Activated T-cell treated with anti-CD3 and anti-CD28 coated beads, Interleukin-2, amount 50 U/mL, for 72 hours (primary cell): ENCODE results near the gene GSTA3. TPM values are rescaled to one million over a fixed set of nuclear protein-coding genes. Genes with fewer than 3 reads are reported as not detected.
"Not testable (repeated sequence)": the region's sequence is repeated elsewhere in the genome, so short reads cannot be mapped to it uniquely, and the experiment has no call there.

ENCODE experiments used
- ATAC-seq, 2 donors: fragments of 150-1000 bp; cut with Tn5 transposase; replicated peaks in 1 of 2; 2 replicates each; pipeline ENCODE4 v1.10.0; 2021; ENCODE audit warnings: moderate library complexity in 2 of 2, mild to moderate bottlenecking in 1 of 2
- DNase-seq, 2 donors: peaks; one replicate each; pipeline ENCODE4 v3.0.0; 2021 to 2022; ENCODE audit warnings: mixed read lengths in 1 of 2
- H3K27ac Mint-ChIP-seq: one replicate; pipeline ENCODE4 v1.8.0; 2022; ENCODE audit warnings: mild to moderate bottlenecking, moderate library complexity, mixed read lengths
- H3K27me3 Mint-ChIP-seq: one replicate; pipeline ENCODE4 v1.8.0; 2022; ENCODE audit warnings: low read depth, mixed read lengths
- H3K36me3 Mint-ChIP-seq, 2 donors: one replicate each; pipeline ENCODE4 v1.8.0; 2022; ENCODE audit warnings: mixed read lengths in 2 of 2, mild to moderate bottlenecking in 1 of 2; ENCODE audit not compliant: insufficient read depth in 2 of 2
- H3K4me1 Mint-ChIP-seq: one replicate; pipeline ENCODE4 v1.8.0; 2022; ENCODE audit warnings: low read depth, mixed read lengths
- H3K4me3 Mint-ChIP-seq, 2 donors: one replicate each; pipeline ENCODE4 v1.8.0; 2022; ENCODE audit warnings: mild to moderate bottlenecking in 2 of 2, mixed read lengths in 2 of 2, moderate library complexity in 2 of 2
- H3K9me3 Mint-ChIP-seq, 2 donors: one replicate each; pipeline ENCODE4 v1.8.0; 2022; ENCODE audit warnings: mixed read lengths in 2 of 2
- total RNA-seq, 2 donors: library from RNA; stranded (reverse); gene quantifications; one replicate each; pipeline ENCODE4 v1.2.3, GENCODE V29; 2022

GSTA3 gene
- total RNA-seq, 2 donors from 2014 or later: not detected

DNA sequence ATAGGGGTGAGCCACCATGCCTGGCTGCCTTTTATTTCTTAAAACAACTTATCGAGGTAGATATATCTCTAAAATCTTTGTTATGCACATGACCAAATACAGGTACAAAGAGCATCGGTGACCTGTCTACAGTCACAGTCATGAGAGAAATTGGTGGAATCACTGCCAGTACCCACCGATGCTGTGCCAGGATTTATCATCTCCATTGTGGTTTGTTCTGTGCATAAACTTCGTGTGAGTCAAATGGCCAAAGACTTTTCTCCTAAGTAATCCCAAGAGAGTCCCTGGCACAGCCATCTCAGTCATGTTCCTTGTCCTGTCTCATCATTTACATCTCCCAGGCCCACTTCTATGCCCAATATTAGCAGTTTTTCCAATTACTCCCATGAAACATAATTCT, 9.0 kb downstream of the GSTA3 start:
- Mint-ChIP-seq H3K4me1 (no peaks in the 10 kb centered on the region), H3K9me3 (peaks cover 0 to 3% of the 10 kb centered on the region in 2 donors), H3K36me3 (peaks cover 2% of the 10 kb centered on the region in 2 donors), H3K27me3 (peaks cover 22% of the 10 kb centered on the region), H3K4me3 (no peak overlapping the region), H3K27ac (no peak overlapping the region)
- ATAC-seq: no peak
- DNase-seq: no peak

DNA sequence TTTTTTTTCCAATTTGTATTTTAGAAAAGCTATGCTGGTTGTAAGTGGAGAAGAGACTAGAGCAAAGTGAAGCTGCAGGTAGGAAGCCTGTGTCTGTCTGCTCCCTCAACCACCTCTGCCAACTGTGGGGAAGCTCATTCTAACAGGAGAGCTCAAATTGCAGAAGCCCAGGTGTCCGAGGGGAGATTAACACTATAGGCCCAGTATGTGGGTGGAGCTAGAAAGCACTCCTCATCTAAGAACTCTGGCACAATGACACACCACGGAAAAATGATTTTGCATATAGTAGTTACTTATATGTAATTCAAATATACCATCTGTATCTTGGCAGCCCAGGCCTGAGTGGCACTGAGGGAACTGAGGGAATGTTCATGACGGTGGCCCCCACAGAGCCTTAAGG, 13.7 kb downstream of the GSTA3 start:
- H3K27ac Mint-ChIP-seq, H3K36me3 Mint-ChIP-seq, DNase-seq, H3K4me3 Mint-ChIP-seq, H3K4me1 Mint-ChIP-seq, H3K9me3 Mint-ChIP-seq, ATAC-seq: not testable (repeated sequence)
- H3K27me3 Mint-ChIP-seq: peaks cover 27% of the 10 kb centered on the region

DNA sequence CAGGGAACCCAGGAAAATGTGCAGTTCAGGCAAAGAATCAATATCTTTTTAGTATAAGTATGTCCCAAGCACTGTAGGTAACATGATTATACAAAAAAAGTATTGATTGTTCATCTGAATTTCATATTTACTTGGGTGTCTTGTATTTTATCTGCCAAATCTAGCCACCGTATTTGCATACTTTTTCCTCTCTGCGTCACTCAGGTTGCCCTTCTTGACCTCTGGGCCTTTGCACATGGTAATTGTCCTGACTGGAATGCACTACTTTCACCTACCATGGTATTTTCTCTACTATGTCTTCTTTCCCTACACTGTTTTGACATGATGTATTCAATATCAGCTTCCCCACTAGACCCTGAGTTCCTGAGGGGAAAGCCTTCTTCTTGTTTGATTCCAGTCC, 15.2 kb downstream of the GSTA3 start:
- peaks cover 0 to 3% of the 10 kb centered on the region in 2 donors for H3K9me3 Mint-ChIP-seq
- H3K27me3 Mint-ChIP-seq: peaks cover 22% of the 10 kb centered on the region
- peaks cover 2% of the 10 kb centered on the region in 2 donors for H3K36me3 Mint-ChIP-seq
- H3K4me3 Mint-ChIP-seq: no peak overlapping the region
- DNase-seq (no peak), ATAC-seq (no peak)
- no peak overlapping the region for H3K27ac Mint-ChIP-seq
- H3K4me1 Mint-ChIP-seq: peaks cover 19% of the 10 kb centered on the region

DNA sequence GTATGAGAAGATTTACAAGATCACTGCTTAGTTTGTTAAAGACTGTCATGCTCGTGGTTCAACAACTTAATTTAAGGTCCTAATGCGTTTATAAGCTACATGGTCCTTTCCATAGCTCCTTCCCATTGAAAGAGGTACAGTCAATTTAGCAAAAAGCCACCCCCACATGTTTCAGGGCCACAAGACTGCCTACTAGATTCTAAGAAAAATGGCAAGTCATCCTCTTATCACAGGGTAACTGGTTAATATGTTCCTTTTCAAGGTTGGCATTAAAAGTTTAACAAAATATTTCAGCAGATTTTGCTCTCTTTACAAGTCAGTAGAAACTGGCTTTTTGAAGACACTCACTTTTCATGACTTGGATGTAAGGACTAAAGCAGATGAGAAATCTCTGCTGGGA, 15.7 kb downstream of the GSTA3 start:
- Mint-ChIP-seq H3K9me3 (peaks cover 0 to 3% of the 10 kb centered on the region in 2 donors), H3K27ac (no peak overlapping the region), H3K27me3 (peaks cover 17% of the 10 kb centered on the region), H3K4me1 (peaks cover 19% of the 10 kb centered on the region), H3K4me3 (no peak overlapping the region), H3K36me3 (peaks cover 2% of the 10 kb centered on the region in 2 donors)
- no peak for DNase-seq
- peak; percentile 39 to 44 for ATAC-seq

DNA sequence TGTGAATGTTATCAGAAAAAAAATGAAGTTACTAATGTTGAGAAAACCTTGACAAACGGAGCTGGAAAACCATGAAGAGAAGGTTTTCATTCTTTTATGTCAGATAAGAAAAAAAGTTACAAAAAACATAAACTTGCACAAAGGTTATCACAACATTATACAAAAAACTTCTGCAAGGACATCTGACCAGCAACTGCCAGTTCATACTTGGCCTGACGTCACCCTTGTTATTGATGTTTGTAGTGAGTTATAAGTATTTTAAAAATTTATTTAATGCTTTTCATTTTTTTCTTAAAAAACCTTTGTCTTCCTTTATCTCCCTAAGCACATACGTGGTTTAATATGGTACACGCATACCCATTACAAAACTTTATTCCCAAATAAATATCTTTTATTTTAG, 16.3 kb downstream of the GSTA3 start:
- DNase-seq (no peak), ATAC-seq (no peak)
- Mint-ChIP-seq H3K9me3 (peaks cover 0 to 2% of the 10 kb centered on the region in 2 donors), H3K4me1 (peaks cover 19% of the 10 kb centered on the region), H3K27me3 (peaks cover 11% of the 10 kb centered on the region), H3K36me3 (peaks cover 2% of the 10 kb centered on the region in 2 donors), H3K4me3 (no peak overlapping the region), H3K27ac (no peak overlapping the region)

DNA sequence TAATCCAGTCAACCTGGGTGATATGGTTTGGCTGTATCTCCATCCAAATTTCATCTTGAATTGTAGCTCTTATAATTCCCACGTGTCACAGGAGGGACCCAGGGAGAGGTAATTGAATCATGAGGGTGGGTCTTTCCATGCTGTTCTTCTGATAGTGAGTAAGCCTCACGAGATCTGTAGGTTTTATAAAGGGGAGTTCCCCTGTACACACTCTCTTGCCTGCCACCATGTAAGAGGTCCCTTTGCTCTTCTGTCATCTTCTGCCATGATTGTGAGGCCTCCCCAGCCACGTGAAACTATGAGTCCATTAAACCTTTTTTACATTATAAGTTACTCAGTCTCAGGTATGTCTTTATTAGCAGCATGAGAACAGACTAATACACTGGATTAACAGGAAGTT, 19.5 kb downstream of the GSTA3 start:
- no peaks in the 10 kb centered on the region for H3K36me3 Mint-ChIP-seq
- no peak overlapping the region for H3K4me3 Mint-ChIP-seq
- H3K27ac Mint-ChIP-seq: no peak overlapping the region
- peaks cover 8% of the 10 kb centered on the region for H3K27me3 Mint-ChIP-seq
- H3K9me3 Mint-ChIP-seq: no peaks in the 10 kb centered on the region
- peak in 1 of 2 donors; percentile 39 for ATAC-seq
- peaks cover 26% of the 10 kb centered on the region for H3K4me1 Mint-ChIP-seq
- no peak for DNase-seq

DNA sequence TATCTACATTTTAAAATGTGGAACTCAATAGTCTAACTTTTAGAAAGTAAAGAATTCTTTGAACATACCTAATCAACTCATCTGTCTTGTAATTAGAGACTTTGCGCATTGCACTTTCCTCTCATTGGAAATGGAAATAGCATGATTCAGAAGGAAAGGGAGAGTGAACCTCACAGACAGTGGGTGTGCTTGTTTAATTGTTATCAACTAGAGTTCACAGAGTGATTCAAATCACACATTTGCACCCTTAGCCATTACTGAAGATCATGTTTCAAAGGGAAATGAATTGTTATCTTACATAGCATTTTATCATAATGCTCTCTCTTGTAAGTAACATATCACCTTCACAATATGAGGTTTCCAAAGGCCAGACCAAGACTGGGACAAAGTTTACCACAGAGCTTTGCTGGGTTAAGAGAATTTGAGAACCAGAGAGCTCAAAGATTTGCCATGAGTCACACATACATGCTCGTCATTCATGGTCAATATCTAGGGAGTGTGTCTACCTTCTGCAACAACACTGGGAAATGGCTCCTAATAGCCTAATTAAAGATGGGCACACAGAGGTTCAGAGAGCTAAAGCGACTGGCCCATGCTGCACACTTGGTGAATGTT, 21.5 kb downstream of the GSTA3 start:
- Mint-ChIP-seq H3K27me3 (peaks cover 8% of the 10 kb centered on the region), H3K27ac (no peak overlapping the region), H3K36me3 (no peaks in the 10 kb centered on the region), H3K4me1 (peaks cover 17% of the 10 kb centered on the region), H3K9me3 (no peaks in the 10 kb centered on the region), H3K4me3 (no peak overlapping the region)
- no peak for DNase-seq
- peak; percentile 67 to 70 for ATAC-seq

DNA sequence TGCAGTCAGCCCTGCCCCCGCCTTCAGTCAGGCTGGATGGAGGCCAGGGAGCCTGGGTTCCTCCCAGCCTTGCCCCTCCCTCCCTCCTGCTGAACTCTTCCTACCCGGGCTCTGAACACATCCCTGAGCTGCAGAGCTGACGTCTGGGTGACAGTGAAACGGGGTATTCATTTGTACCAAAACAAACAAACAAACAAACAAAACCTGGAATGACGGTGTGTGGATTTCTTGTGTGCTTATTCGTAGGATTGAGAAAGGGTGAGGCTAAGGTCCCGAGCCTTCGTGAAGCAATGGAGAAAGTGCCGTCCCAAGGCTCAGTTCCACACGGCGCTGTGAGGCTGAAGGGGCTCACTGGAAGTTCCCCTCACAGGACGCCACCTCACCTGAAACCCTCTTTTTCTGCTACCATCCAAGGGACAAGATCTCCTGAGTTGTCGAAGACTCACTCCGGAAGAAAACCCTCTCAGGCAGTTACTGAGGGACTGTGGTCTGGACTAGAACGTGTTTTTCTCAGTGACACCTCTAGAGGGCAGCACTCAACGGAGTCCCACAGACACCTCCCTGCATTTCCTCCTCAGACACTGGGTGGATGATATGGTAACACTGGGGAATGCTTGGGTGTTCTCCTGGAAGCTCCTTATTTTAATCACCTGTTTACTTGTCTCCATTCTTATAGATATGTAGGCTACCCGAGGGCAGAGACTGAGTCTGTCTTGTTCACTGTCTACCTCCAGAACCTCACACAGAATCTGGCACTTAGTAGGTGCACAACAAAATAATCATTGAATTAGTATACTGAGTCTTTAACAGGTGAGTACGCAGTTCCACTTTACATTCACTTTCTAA, 27.3 kb downstream of the GSTA3 start:
- no peaks in the 10 kb centered on the region for H3K9me3 Mint-ChIP-seq
- H3K36me3 Mint-ChIP-seq: no peaks in the 10 kb centered on the region
- H3K4me1 Mint-ChIP-seq: peaks cover 15% of the 10 kb centered on the region
- peak overlapping the region; percentile 83 to 84 for H3K4me3 Mint-ChIP-seq
- no peaks in the 10 kb centered on the region for H3K27me3 Mint-ChIP-seq
- H3K27ac Mint-ChIP-seq: no peak overlapping the region
- peak; percentile 71 to 72 for DNase-seq
- ATAC-seq: peak; percentile 97 to 98

DNA sequence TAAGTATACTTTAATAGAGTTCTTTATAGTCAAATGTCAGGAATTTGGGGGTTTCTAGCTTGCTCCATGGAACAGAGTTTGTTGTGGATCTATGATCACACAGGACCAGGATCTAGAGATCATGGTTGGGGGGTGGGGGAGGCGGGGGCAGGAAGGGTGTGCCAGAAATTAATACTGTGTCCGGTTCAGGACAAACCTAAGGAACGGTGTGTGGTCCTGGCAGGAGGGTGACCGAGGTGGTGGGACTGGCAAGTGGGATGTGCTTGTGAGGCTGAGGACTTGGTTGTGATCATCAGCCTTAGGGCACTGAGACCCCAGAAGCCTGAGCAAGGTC, 27.9 kb downstream of the GSTA3 start:
- H3K4me3 Mint-ChIP-seq: peak overlapping the region; percentile 83 to 84
- no peaks in the 10 kb centered on the region for H3K27me3 Mint-ChIP-seq
- DNase-seq (no peak), ATAC-seq (no peak)
- H3K4me1 Mint-ChIP-seq: peaks cover 21% of the 10 kb centered on the region
- H3K9me3 Mint-ChIP-seq: no peaks in the 10 kb centered on the region
- peak overlapping the region; percentile 45 for H3K27ac Mint-ChIP-seq
- H3K36me3 Mint-ChIP-seq: no peaks in the 10 kb centered on the region

DNA sequence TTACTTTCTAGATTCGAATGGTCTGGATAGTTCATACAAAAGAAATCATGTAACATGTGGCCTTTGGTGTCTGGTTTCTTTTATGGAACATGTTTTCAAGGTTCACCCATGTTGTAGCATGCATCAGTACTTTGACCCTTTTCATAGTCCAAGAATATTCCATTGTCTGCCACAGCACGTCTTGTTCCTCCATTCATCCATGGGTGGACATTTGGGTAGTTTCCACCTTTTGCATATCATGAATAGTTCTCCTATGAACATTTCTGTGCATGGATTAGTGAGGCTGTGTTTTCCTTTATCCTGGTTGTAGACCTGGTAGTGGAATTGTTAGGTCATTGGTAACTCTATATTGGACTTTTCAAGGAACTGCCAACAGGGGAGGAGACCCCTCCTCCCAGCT, 31.7 kb downstream of the GSTA3 start:
- Mint-ChIP-seq H3K4me1 (peaks cover 22% of the 10 kb centered on the region), H3K36me3 (no peaks in the 10 kb centered on the region), H3K27ac (no peak overlapping the region), H3K27me3 (peaks cover 9% of the 10 kb centered on the region), H3K9me3 (no peaks in the 10 kb centered on the region), H3K4me3 (no peak overlapping the region)
- DNase-seq (no peak), ATAC-seq (no peak)

DNA sequence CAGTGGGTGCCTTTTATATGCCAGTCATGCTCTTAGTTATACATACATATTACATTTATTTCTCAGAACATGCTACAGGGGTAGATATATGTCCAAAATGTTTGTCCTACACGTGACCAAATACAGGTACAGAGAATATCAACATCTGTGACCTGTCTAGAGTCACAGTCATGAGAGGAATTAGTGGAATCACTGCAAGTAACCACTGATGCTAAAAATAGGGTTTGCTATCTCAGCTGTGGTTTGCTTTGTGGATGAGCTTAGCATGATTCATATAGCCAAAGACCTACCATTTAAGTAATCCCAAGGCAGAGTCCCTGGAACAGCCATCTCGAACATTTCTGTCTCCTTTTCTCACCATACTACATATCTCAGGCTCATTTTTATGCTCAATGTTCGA, 32.3 kb downstream of the GSTA3 start:
- Mint-ChIP-seq H3K36me3 (no peaks in the 10 kb centered on the region), H3K4me3 (no peak overlapping the region), H3K4me1 (peaks cover 18% of the 10 kb centered on the region), H3K27ac (no peak overlapping the region), H3K9me3 (no peaks in the 10 kb centered on the region), H3K27me3 (peaks cover 9% of the 10 kb centered on the region)
- no peak for DNase-seq
- peak; percentile 74 to 87 for ATAC-seq

DNA sequence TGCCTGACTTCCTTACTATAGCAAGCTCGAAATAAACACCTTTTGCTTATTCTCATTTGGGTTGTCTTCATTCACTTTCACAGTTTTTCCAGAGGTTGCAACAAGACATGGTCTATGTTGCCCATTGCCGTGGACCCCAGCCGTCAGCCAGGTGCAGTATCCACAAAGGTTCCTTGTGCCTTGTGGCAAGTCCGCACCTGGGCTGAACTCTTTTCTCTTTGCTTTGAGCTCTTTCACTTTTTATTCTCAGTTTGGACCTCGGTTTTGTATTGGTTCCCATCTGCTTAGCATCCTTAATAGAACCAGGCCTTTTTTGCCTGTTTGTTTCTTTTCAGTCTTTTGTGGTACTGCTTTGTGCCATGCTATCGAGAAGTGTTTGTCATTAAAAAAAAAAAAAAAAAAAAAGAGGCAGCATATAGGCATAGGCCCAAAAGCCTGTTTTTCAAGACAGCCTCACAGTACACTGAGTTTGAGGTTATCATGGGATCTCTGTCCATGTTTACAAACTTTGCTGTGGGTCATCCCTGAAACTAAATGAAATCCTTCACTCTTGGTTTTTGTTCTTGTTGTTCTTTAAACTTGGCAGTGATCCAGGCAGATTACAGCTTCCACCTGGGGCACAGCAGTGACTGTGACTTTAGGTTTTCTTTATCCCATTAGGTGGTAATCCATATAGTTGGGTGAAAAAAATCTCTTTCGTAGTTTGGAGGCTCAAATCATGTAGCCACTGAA, 33.3 kb downstream of the GSTA3 start:
- H3K27me3 Mint-ChIP-seq: peaks cover 18% of the 10 kb centered on the region
- H3K27ac Mint-ChIP-seq: no peak overlapping the region
- H3K4me1 Mint-ChIP-seq: peaks cover 13% of the 10 kb centered on the region
- H3K9me3 Mint-ChIP-seq: no peaks in the 10 kb centered on the region
- H3K36me3 Mint-ChIP-seq: no peaks in the 10 kb centered on the region
- DNase-seq (no peak), ATAC-seq (no peak)
- no peak overlapping the region for H3K4me3 Mint-ChIP-seq

DNA sequence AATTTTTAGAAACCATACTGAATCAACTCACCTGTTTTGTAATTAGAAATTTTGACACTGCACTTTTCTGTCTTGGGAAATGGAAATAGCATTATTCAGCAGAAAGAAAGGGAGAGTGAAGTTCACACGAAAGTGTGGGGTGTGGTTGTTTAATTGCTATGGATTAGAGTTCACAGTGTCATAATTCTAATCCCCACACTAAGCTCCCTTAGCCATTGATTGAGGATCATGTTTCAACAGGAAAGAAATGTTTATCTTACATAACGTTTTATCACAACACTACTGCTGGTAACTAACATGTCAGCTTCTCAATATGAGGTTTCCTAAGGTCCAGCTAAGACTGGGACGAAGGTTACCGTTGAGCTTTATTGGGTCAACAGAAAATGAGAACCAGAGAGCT, 37.5 kb downstream of the GSTA3 start:
- H3K4me1 Mint-ChIP-seq: peaks cover 6% of the 10 kb centered on the region
- peaks cover 18% of the 10 kb centered on the region for H3K27me3 Mint-ChIP-seq
- ATAC-seq (no peak), DNase-seq (no peak)
- no peak overlapping the region for H3K27ac Mint-ChIP-seq
- H3K36me3 Mint-ChIP-seq: no peaks in the 10 kb centered on the region
- H3K9me3 Mint-ChIP-seq: no peaks in the 10 kb centered on the region
- H3K4me3 Mint-ChIP-seq: no peak overlapping the region
